Renal cortical epithelial cell (primary cell): ENCODE measurements around the gene C19orf44. TPM values are rescaled to one million over a fixed set of nuclear protein-coding genes. Genes with fewer than 3 reads are reported as not detected.

Experiments used
- total RNA-seq: library from RNA; depleted of rRNA; stranded (reverse); fragments of >200 nt; gene quantifications from 2 replicates; pipeline ENCODE4 v1.2.3, GENCODE V29; 2014

The C19orf44 gene
- total RNA-seq, 1 donor from 2014 or later: 11.3 TPM

Other genes with a start within 250 kb of the C19orf44 start
- gene KLF2, start 171.6 kb upstream of the C19orf44 start, total RNA-seq: 0.17 and 0.45 TPM in 2 replicates
- 4.0 and 13.3 TPM in 2 replicates for gene EPS15L1, start 24.4 kb upstream of the C19orf44 start, total RNA-seq
- gene CALR3, start 227 bp upstream of the C19orf44 start, total RNA-seq: not detected in 2 replicates
- 0.87 and 12.5 TPM in 2 replicates for gene CHERP, start 46.0 kb downstream of the C19orf44 start, total RNA-seq
- 30.7 and 58.0 TPM in 2 replicates for gene SLC35E1, start 76.0 kb downstream of the C19orf44 start, total RNA-seq
- gene MED26, start 131.8 kb downstream of the C19orf44 start, total RNA-seq: 3.0 and 6.9 TPM in 2 replicates
- gene SMIM7, start 163.8 kb downstream of the C19orf44 start, total RNA-seq: 66.9 and 88.5 TPM in 2 replicates
- 1.9 and 8.7 TPM in 2 replicates for gene TMEM38A, start 164.7 kb downstream of the C19orf44 start, total RNA-seq
- gene NWD1, start 223.5 kb downstream of the C19orf44 start, total RNA-seq: 1.2 TPM in 1 of 2 replicates, not detected in the other